HepG2 (cell line): ENCODE results near the gene MIA2. TPM values are rescaled to one million over a fixed set of nuclear protein-coding genes. Genes with fewer than 3 reads are reported as not detected.

Experiments used
- ATAC-seq: fragments of 200-7000 bp; cut with Tn5 transposase; 3 replicates; pipeline ENCODE4 v1.9.1; 2020; ENCODE audit warnings: mild to moderate bottlenecking, moderate library complexity
- BruUV-seq: library from RNA; stranded (reverse); fragments of 400-500 nt; replicated peaks from 2 replicates; lab custom pipeline; 2021; lab: Mats Ljungman, UMichigan
- CTCF ChIA-PET: fragments of 300-600 bp; formaldehyde crosslinking; extraction: SDS; loops from one replicate; lab custom pipeline; 2021; ENCODE audit warnings: low total read pairs, inconsistent platforms, low intra/inter-chr PET ratio; lab: Yijun Ruan, JAX
- POLR2A ChIA-PET: fragments of 350-600 bp; sonication (Branson Sonifier 250); formaldehyde crosslinking; loops from one replicate; lab custom pipeline; 2020; ENCODE audit warnings: antibody characterized with exemption, inconsistent platforms; lab: Yijun Ruan, JAX
- DNase-seq: peaks from one replicate; pipeline ENCODE4 v3.0.0-alpha.2; 2015; ENCODE audit warnings: low spot score
- FAIRE-seq: peaks from 3 replicates; lab custom pipeline; 2011; peaks lifted over from hg19 to GRCh38; lab: Jason Lieb, UNC
- H2AFZ ChIP-seq: one replicate; pipeline ENCODE4 v1.6.1; 2011; ENCODE audit warnings: low read length, inconsistent platforms
- H3K27ac ChIP-seq: fragments of 300-600 bp; 3 replicates; pipeline ENCODE4 v1.8.0; 2011; ENCODE audit warnings: mixed run types, mild to moderate bottlenecking, mixed read lengths, low read length, inconsistent platforms; ENCODE audit not compliant: insufficient read depth; ENCODE audit errors: extremely low read length
- H3K27me3 ChIP-seq, 2 experiments: fragments of 200-600 bp in 1 of 2; 2 replicates in 1 of 2; 3 replicates in 1 of 2; pipeline versions ENCODE4 v1.6.0 to v1.8.0; 2011; ENCODE audit warnings: low read length in 2 of 2, mild to moderate bottlenecking in 2 of 2, moderate library complexity in 2 of 2, inconsistent platforms in 1 of 2; ENCODE audit not compliant: insufficient read depth in 2 of 2, control insufficient read depth in 1 of 2
- H3K36me3 ChIP-seq, 2 experiments: fragments of 200-600 bp in 1 of 2; replicated peaks in 1 of 2; 2 replicates in 1 of 2; 3 replicates in 1 of 2; pipeline versions ENCODE4 v1.5.1 to v1.8.0; 2011; ENCODE audit warnings: low read length in 2 of 2, inconsistent platforms in 1 of 2; ENCODE audit not compliant: insufficient read depth in 2 of 2, control insufficient read depth in 1 of 2
- H3K4me1 ChIP-seq: 2 replicates; pipeline ENCODE4 v1.5.1; 2012; ENCODE audit warnings: low read length, inconsistent platforms; ENCODE audit not compliant: insufficient read depth
- H3K4me2 ChIP-seq: 2 replicates; pipeline ENCODE4 v1.6.0; 2011; ENCODE audit warnings: low read depth, low read length, inconsistent platforms
- H3K4me3 ChIP-seq, 3 experiments: fragments of 200-600 bp in 1 of 3; sonication (generic), shearing (Covaris generic) in 1 of 3; replicated peaks in 1 of 3; 2 replicates each; pipeline ENCODE4 v1.5.1; 2011 to 2016; ENCODE audit warnings: low read length in 3 of 3, inconsistent platforms in 2 of 3, low read depth in 2 of 3, mild to moderate bottlenecking in 2 of 3, control low read depth in 1 of 3, mixed read lengths in 1 of 3; ENCODE audit not compliant: insufficient read depth in 1 of 3
- H3K79me2 ChIP-seq: one replicate; pipeline ENCODE4 v1.6.1; 2011; ENCODE audit warnings: low read length, inconsistent platforms; ENCODE audit not compliant: insufficient read depth
- H3K9ac ChIP-seq: 2 replicates; pipeline ENCODE4 v1.6.0; 2011; ENCODE audit warnings: mild to moderate bottlenecking, low read depth, low read length, inconsistent platforms; ENCODE audit not compliant: insufficient read depth
- H3K9me3 ChIP-seq: 2 replicates; pipeline ENCODE4 v1.5.1; 2012; ENCODE audit warnings: mild to moderate bottlenecking, low read length
- H4K20me1 ChIP-seq: 2 replicates; pipeline ENCODE4 v1.6.0; 2011; ENCODE audit warnings: inconsistent platforms, mild to moderate bottlenecking, low read length, moderate library complexity; ENCODE audit not compliant: insufficient read depth
- FOSL2 ChIP-seq: sonication (generic); formaldehyde crosslinking; IDR thresholded peaks from 2 replicates; pipeline ENCODE4 v1.4.0; 2020; ENCODE audit warnings: missing genetic modification reagents
- FOXK1 ChIP-seq: sonication (generic); formaldehyde crosslinking; IDR thresholded peaks from 2 replicates; pipeline ENCODE4 v1.4.0; 2020; ENCODE audit warnings: low read depth, missing genetic modification reagents, borderline replicate concordance
- HMG20A ChIP-seq: IDR thresholded peaks from 2 replicates; pipeline ENCODE4 v1.6.1; 2016; ENCODE audit warnings: borderline replicate concordance
- SALL1 ChIP-seq: sonication (generic); formaldehyde crosslinking; IDR thresholded peaks from 2 replicates; pipeline ENCODE4 v1.8.0; 2022; ENCODE audit warnings: mild to moderate bottlenecking, missing genetic modification reagents
- ZNF224 ChIP-seq: sonication (generic); formaldehyde crosslinking; IDR thresholded peaks from 2 replicates; pipeline ENCODE4 v1.5.0; 2020; ENCODE audit warnings: mild to moderate bottlenecking, missing genetic modification reagents
- ZNF264 ChIP-seq: sonication (generic); formaldehyde crosslinking; IDR thresholded peaks from 2 replicates; pipeline ENCODE4 v1.4.0; 2020; ENCODE audit warnings: missing genetic modification reagents
- ZNF720 ChIP-seq: sonication (generic); formaldehyde crosslinking; IDR thresholded peaks from 2 replicates; pipeline ENCODE4 v1.4.0; 2020; ENCODE audit warnings: missing genetic modification reagents
- ZNF816 ChIP-seq: sonication (generic); formaldehyde crosslinking; IDR thresholded peaks from 2 replicates; pipeline ENCODE4 v1.8.0; 2022; ENCODE audit warnings: missing genetic modification reagents, mild to moderate bottlenecking, borderline replicate concordance
- WGBS: methylation state at CpG from one replicate; pipeline ENCODE4 v1.1.6; 2017; ENCODE audit warnings: low lambda C conversion rate; 5-methylcytosine and 5-hydroxymethylcytosine counted together
- in situ Hi-C: cut with HindIII; loops from 2 replicates; pipeline ENCODE4 v1.10.0; 2017; ENCODE audit warnings: low pct_unique_long_range_greater_than_20kb; ENCODE audit not compliant: extremely low pct_ligation_motif_present
- intact Hi-C: fragments of 100-400 bp; cut with micrococcal nuclease; formaldehyde crosslinking; loops from one replicate; pipeline ENCODE4 v1.10.0; 2022; ENCODE audit not compliant: unreplicated experiment
- polyA plus RNA-seq, 8 experiments: library from polyadenylated mRNA; depleted of rRNA in 3 of 8; stranded (reverse) in 7 of 8; unstranded in 1 of 8; fragments of >200 nt; fragmentation: Illumina TruSeq in 4 of 8; extraction: Trizol in 4 of 8; gene quantifications; 2 replicates each; pipeline versions ENCODE4 v1.2.1 to v1.2.3, GENCODE V29; 2011 to 2016; ENCODE audit warnings: low read depth in 4 of 8, missing spikeins in 1 of 8, mixed read lengths in 1 of 8; ENCODE audit not compliant: insufficient read depth in 1 of 8
- total RNA-seq, 5 experiments: library from RNA; depleted of rRNA; stranded (reverse); fragments of >200 nt; fragmentation: Illumina TruSeq; extraction: Trizol; gene quantifications; 2 replicates each; pipeline ENCODE4 v1.2.3, GENCODE V29; 2016; ENCODE audit warnings: low read depth in 1 of 5
- TF ChIP-seq, protein P1 (sequence below): sonication (generic); formaldehyde crosslinking; IDR thresholded peaks from 2 replicates; pipeline ENCODE4 v1.9.0; 2022; ENCODE audit warnings: low read depth, missing genetic modification reagents

MIA2 gene
- total and polyA plus RNA-seq, 2 of the 13 experiments (the other 11 are each of a cell fraction or from before 2014, with no cell fraction given) = 134 to 158 TPM

DNA sequence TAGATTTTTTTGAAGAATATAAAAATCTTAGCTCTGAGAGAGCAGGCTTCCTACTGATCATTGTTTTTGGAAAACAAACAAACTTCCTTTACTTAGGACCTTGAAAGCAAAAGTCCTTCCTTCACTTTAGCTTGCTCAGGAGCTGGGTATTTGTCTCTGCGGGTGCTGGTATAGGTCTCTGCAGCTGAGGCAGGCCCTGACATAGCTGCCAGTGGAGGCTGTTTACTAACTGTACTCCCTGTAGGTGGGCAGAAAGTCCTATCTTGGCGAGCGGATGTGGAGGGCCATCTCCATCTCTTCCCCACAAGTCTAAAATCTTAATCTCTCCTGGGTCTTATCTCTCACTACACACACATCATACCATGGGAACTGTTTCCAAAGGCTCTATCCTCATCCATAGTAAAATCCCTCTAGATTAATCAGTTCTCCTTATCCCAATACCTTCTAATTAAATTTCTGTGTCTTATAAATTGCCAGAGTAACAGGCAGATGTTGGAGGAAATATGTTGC is 4.1 kb upstream of the MIA2 start:
- Histone ChIP-seq H3K4me1 (peaks cover 44% of the 10 kb centered on the region), H3K27ac (no peak overlapping the region), H3K27me3 (no peaks in the 10 kb centered on the region; a peak in 1 of 5 replicates), H3K4me2 (peak overlapping the region; percentile 38), H4K20me1 (no peaks in the 10 kb centered on the region), H3K9me3 (no peaks in the 10 kb centered on the region), H3K9ac (peak overlapping the region; percentile 3; the same call in 1 of the 2 replicates), H3K36me3 (no peaks in the 10 kb centered on the region), H2AFZ (peak overlapping the region; percentile 51), H3K79me2 (peaks cover 10% of the 10 kb centered on the region), H3K4me3 (no peak overlapping the region)
- BruUV-seq = no TSS peak
- TF ChIP-seq HMG20A (CRISPR knock-in tag) = 0 out of 2 replicates have a peak, but pooled peaks have one; percentile 20
- 0 out of 2 replicates have a peak, but pooled peaks have one; percentile 13 for TF ChIP-seq SALL1
- no peak for TF ChIP-seq ZNF720 (CRISPR knock-in tag)
- in situ Hi-C loops (loop anchor here (5.0 kb wide), 2 partner anchors 138 to 203 kb away; partner anchors contain the start of gene FBXO33), intact Hi-C loops (loop anchor here (5.0 to 10.0 kb wide), 2 partner anchors 83 to 205 kb away; no protein-coding TSS in a partner anchor)
- POLR2A ChIA-PET = interaction anchor here (0.7 to 2.3 kb wide), 6 partner anchors 11 to 78 kb away, joined by 3 to 10 read pairs (median 4); partner anchors contain the start of genes PNN and TRAPPC6B
- WGBS = 23% methylated on average over 3 of the region's 3 CpGs
- ATAC-seq (no peak), FAIRE-seq (no peak), DNase-seq (no peak)
- CTCF ChIA-PET = no interaction called here

DNA sequence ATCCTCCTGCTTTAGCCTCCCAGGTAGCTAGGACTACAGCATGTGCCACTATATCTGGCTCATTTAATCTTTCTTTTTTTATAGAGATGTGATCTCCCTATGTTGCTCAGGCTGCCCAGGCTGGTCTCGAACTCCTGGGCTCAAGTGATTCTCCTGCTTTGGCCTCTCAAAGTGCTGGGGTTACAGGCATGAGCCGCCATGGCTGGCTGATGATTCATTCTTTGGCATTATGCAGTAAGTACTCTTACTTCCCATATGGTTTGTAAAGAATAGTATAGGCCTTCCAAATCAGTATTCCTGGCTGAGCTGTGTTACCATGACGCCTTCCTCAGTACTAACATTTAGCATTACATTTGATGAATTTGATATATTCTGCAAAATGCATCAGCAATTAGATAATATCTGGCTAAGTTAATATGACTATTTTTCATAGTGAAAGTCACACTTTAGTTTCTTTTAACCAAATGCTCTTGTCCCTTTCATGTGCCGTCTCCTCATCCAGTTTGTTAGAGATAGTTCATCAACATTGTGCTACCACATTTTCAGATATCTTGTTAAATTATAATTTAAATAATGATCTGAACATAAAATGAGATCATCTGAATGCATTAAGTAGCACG is 3.2 kb upstream of the MIA2 start:
- H3K36me3 ChIP-seq = no peaks in the 10 kb centered on the region
- intact Hi-C loops (loop anchor here (1.0 to 10.0 kb wide), 5 partner anchors 82 to 238 kb away; no protein-coding TSS in a partner anchor), in situ Hi-C loops (loop anchor here (5.0 kb wide), 2 partner anchors 137 to 202 kb away; partner anchors contain the start of gene FBXO33)
- H4K20me1 ChIP-seq = no peaks in the 10 kb centered on the region
- 58% methylated on average over 5 of the region's 5 CpGs for WGBS
- TF ChIP-seq ZNF224 = no peak
- TF ChIP-seq FOXK1 (CRISPR knock-in tag) = no peak
- TF ChIP-seq ZNF816 = 0 out of 2 replicates have a peak, but pooled peaks have one; percentile 0
- no peak for TF ChIP-seq ZNF264 (CRISPR knock-in tag)
- TF ChIP-seq, protein P1, sequence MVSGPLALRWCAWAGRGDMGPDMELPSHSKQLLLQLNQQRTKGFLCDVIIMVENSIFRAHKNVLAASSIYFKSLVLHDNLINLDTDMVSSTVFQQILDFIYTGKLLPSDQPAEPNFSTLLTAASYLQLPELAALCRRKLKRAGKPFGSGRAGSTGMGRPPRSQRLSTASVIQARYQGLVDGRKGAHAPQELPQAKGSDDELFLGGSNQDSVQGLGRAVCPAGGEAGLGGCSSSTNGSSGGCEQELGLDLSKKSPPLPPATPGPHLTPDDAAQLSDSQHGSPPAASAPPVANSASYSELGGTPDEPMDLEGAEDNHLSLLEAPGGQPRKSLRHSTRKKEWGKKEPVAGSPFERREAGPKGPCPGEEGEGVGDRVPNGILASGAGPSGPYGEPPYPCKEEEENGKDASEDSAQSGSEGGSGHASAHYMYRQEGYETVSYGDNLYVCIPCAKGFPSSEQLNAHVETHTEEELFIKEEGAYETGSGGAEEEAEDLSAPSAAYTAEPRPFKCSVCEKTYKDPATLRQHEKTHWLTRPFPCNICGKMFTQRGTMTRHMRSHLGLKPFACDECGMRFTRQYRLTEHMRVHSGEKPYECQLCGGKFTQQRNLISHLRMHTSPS (CRISPR knock-in tag) = no peak
- TF ChIP-seq FOSL2 = peak; percentile 77
- H3K9me3 ChIP-seq = no peaks in the 10 kb centered on the region
- ChIA-PET CTCF (interaction anchor here (1.8 kb wide), 1 partner anchor 138 kb away, joined by 11 read pairs; no protein-coding TSS in a partner anchor), POLR2A (interaction anchor here (1.3 to 5.6 kb wide), 5 partner anchors 37 to 60 kb away, joined by 3 to 112 read pairs (median 32); partner anchors contain the start of genes PNN and TRAPPC6B)
- no peaks in the 10 kb centered on the region; a peak in 1 of 5 replicates for H3K27me3 ChIP-seq
- no peak for FAIRE-seq
- no peak overlapping the region for H3K9ac ChIP-seq
- no peak overlapping the region for H3K4me2 ChIP-seq
- no peak for DNase-seq
- BruUV-seq = no TSS peak
- no peak for ATAC-seq
- H3K79me2 ChIP-seq = peaks cover 10% of the 10 kb centered on the region
- H3K27ac ChIP-seq = no peak overlapping the region
- no peak overlapping the region for H2AFZ ChIP-seq
- peaks cover 44% of the 10 kb centered on the region for H3K4me1 ChIP-seq
- H3K4me3 ChIP-seq = no peak overlapping the region
